ENCODE measurements around the gene APH1B.

DNA sequence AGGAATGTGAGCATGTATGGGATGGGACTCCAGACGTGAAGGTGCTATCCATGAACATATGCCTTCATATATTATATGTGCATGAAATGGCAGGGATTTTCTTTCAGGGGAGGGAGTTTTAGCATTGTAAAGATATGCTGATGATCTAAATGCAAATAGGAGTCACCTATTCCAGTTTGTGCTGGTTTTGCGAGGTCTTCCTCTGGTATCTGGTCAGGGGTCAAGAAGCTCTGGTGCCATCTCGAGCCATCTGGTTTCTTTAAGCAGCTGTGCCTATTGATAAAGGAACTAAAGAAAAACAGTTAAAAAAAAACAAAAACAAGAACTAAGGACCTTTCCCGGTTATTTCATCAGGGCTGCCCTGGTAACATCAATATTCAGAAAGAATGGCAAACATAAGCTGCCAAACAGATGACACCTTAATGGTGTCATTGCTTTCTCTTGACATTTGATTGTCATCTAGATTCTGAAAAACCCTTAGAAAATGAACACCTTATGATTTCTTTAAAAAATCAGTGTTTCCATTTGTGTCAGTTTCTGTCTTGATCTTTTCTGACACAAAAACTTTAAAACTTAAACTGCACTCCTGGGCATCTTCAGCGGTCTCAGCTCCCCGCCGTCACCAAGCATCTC, 22.7 kb downstream of the APH1B start:
- TF ChIP-seq, protein P1, sequence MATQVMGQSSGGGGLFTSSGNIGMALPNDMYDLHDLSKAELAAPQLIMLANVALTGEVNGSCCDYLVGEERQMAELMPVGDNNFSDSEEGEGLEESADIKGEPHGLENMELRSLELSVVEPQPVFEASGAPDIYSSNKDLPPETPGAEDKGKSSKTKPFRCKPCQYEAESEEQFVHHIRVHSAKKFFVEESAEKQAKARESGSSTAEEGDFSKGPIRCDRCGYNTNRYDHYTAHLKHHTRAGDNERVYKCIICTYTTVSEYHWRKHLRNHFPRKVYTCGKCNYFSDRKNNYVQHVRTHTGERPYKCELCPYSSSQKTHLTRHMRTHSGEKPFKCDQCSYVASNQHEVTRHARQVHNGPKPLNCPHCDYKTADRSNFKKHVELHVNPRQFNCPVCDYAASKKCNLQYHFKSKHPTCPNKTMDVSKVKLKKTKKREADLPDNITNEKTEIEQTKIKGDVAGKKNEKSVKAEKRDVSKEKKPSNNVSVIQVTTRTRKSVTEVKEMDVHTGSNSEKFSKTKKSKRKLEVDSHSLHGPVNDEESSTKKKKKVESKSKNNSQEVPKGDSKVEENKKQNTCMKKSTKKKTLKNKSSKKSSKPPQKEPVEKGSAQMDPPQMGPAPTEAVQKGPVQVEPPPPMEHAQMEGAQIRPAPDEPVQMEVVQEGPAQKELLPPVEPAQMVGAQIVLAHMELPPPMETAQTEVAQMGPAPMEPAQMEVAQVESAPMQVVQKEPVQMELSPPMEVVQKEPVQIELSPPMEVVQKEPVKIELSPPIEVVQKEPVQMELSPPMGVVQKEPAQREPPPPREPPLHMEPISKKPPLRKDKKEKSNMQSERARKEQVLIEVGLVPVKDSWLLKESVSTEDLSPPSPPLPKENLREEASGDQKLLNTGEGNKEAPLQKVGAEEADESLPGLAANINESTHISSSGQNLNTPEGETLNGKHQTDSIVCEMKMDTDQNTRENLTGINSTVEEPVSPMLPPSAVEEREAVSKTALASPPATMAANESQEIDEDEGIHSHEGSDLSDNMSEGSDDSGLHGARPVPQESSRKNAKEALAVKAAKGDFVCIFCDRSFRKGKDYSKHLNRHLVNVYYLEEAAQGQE (IDR thresholded peaks at IDR 0.05; ENCODE audit: low read depth) = no peak
- TF ChIP-seq EP300 (IDR thresholded peaks at IDR 0.05; ENCODE audit: borderline replicate concordance) = no peak
- TF ChIP-seq RAD21 (IDR thresholded peaks at IDR 0.05; ENCODE audit: low read depth) = no peak
- TF ChIP-seq, protein P2, sequence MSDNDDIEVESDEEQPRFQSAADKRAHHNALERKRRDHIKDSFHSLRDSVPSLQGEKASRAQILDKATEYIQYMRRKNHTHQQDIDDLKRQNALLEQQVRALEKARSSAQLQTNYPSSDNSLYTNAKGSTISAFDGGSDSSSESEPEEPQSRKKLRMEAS (IDR thresholded peaks at IDR 0.05) = no peak
- TF ChIP-seq EGR1 (IDR thresholded peaks at IDR 0.05) = no peak
- TF ChIP-seq CREB1 (IDR thresholded peaks at IDR 0.05; ENCODE audit: low read depth) = no peak
- no peak for TF ChIP-seq YY1 (IDR thresholded peaks at IDR 0.05; ENCODE audit: low read depth)
- TF ChIP-seq TCF12 (IDR thresholded peaks at IDR 0.05; ENCODE audit: low read depth) = no peak
- no peak for TF ChIP-seq TAF1 (IDR thresholded peaks at IDR 0.05; ENCODE audit: low read depth)
- no peak for TF ChIP-seq FOXM1 (IDR thresholded peaks at IDR 0.05; ENCODE audit: borderline replicate concordance, low read depth)
- TF ChIP-seq TEAD4 (IDR thresholded peaks at IDR 0.05) = no peak
- TF ChIP-seq, protein P3, sequence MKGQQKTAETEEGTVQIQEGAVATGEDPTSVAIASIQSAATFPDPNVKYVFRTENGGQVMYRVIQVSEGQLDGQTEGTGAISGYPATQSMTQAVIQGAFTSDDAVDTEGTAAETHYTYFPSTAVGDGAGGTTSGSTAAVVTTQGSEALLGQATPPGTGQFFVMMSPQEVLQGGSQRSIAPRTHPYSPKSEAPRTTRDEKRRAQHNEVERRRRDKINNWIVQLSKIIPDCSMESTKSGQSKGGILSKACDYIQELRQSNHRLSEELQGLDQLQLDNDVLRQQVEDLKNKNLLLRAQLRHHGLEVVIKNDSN (IDR thresholded peaks at IDR 0.05) = no peak

Measured in Ishikawa (cell line).